ENCODE results near the gene TAGLN3.

GRCh38 chr3:112009670-112010069, 10.9 kb downstream of the TAGLN3 start:
- TF ChIP-seq CTCF (IDR thresholded peaks at IDR 0.05), result no peak
- no peak for TF ChIP-seq POLR2A (IDR thresholded peaks at IDR 0.05)

Data from body of pancreas (tissue), 4 donors.